K562 (cell line): Measurements from ENCODE around the gene ARHGAP15. TPM values are rescaled to one million over a fixed set of nuclear protein-coding genes. Genes with fewer than 3 reads are reported as not detected.

Experiments
- ATAC-seq: fragments of 200-7000 bp; cut with Tn5 transposase; 3 replicates; pipeline ENCODE4 v1.9.1; 2020; ENCODE audit warnings: moderate library complexity
- BruUV-seq: library from RNA; stranded (reverse); fragments of 400-500 nt; replicated peaks from 2 replicates; lab custom pipeline; 2021; lab: Mats Ljungman, UMichigan
- CTCF ChIA-PET: fragments of 300-600 bp; formaldehyde crosslinking; extraction: SDS; loops from one replicate; lab custom pipeline; 2021; ENCODE audit warnings: low intra/inter-chr PET ratio; lab: Yijun Ruan, JAX
- POLR2A ChIA-PET: fragments of 300-600, 350-650 bp; sonication (Branson Sonifier 250); formaldehyde crosslinking; extraction: SDS; loops from one replicate; lab custom pipeline; 2021; ENCODE audit warnings: antibody characterized with exemption, inconsistent platforms; lab: Yijun Ruan, JAX
- DNase-seq, 4 experiments: peaks; one replicate each; pipeline versions ENCODE4 v3.0.0 to v3.0.0-alpha.2; 2011 to 2018; ENCODE audit warnings: low spot score in 3 of 4, mixed read lengths in 3 of 4; ENCODE audit errors: extremely low read depth in 1 of 4
- FAIRE-seq: peaks from 2 replicates; lab custom pipeline; 2011; peaks lifted over from hg19 to GRCh38; lab: Jason Lieb, UNC
- H2AFZ ChIP-seq: 2 replicates; pipeline ENCODE4 v1.6.0; 2011; ENCODE audit warnings: low read depth, low read length, control low read depth, inconsistent platforms
- H3K27ac ChIP-seq: fragments of 200-600 bp; 3 replicates; pipeline ENCODE4 v1.8.0; 2011; ENCODE audit warnings: low read depth, mild to moderate bottlenecking, control low read depth, inconsistent platforms, low read length, moderate library complexity, mixed read lengths; ENCODE audit errors: extremely low read depth
- H3K27me3 ChIP-seq, 2 experiments: fragments of 300-600 bp in 1 of 2; 2 replicates in 1 of 2; 3 replicates in 1 of 2; pipeline versions ENCODE4 v1.6.0 to v1.8.0; 2011; ENCODE audit warnings: inconsistent platforms in 2 of 2, low read length in 2 of 2, mild to moderate bottlenecking in 1 of 2, mixed read lengths in 1 of 2, moderate library complexity in 1 of 2; ENCODE audit not compliant: control insufficient read depth in 2 of 2, insufficient read depth in 2 of 2
- H3K36me3 ChIP-seq: fragments of 300-600 bp; 3 replicates; pipeline ENCODE4 v1.8.0; 2011; ENCODE audit warnings: mild to moderate bottlenecking, low read length, inconsistent platforms; ENCODE audit not compliant: control insufficient read depth, insufficient read depth
- H3K4me1 ChIP-seq, 2 experiments: fragments of 200-600 bp in 1 of 2; replicated peaks in 1 of 2; 2 replicates in 1 of 2; 3 replicates in 1 of 2; pipeline versions ENCODE4 v1.5.1 to v1.8.0; 2011; ENCODE audit warnings: inconsistent platforms in 2 of 2, low read length in 2 of 2, mild to moderate bottlenecking in 1 of 2, mixed read lengths in 1 of 2, moderate library complexity in 1 of 2; ENCODE audit not compliant: control insufficient read depth in 2 of 2, insufficient read depth in 2 of 2
- H3K4me2 ChIP-seq: 2 replicates; pipeline ENCODE4 v1.6.1; 2011; ENCODE audit warnings: low read length, control low read depth, inconsistent platforms, mixed read lengths; ENCODE audit not compliant: insufficient read depth
- H3K4me3 ChIP-seq: fragments of 200-600 bp; sonication (generic), shearing (Covaris generic); 2 replicates; pipeline ENCODE4 v1.5.1; 2016; ENCODE audit warnings: control low read depth, inconsistent platforms
- H3K79me2 ChIP-seq: fragments of 200-600 bp; 3 replicates; pipeline ENCODE4 v1.8.0; 2011; ENCODE audit warnings: low read length, inconsistent platforms; ENCODE audit not compliant: control insufficient read depth, insufficient read depth
- H3K9ac ChIP-seq, 2 experiments: 2 replicates each; pipeline versions ENCODE4 v1.6.0 to v1.6.1; 2011; ENCODE audit warnings: low read depth in 2 of 2, low read length in 2 of 2, control low read depth in 1 of 2, inconsistent platforms in 1 of 2, mild to moderate bottlenecking in 1 of 2, mixed read lengths in 1 of 2; ENCODE audit not compliant: insufficient read depth in 1 of 2
- H3K9me1 ChIP-seq: one replicate; pipeline ENCODE4 v1.6.0; 2011; ENCODE audit warnings: inconsistent platforms, mild to moderate bottlenecking, low read length, moderate library complexity; ENCODE audit not compliant: control insufficient read depth, insufficient read depth
- H3K9me3 ChIP-seq: replicated peaks from 2 replicates; pipeline ENCODE4 v1.5.1; 2011; ENCODE audit warnings: low read depth, low read length, inconsistent platforms; ENCODE audit not compliant: control insufficient read depth, insufficient read depth
- H4K20me1 ChIP-seq: replicated peaks from 2 replicates; pipeline ENCODE4 v1.6.1; 2011; ENCODE audit warnings: low read length, inconsistent platforms, mixed read lengths; ENCODE audit not compliant: control insufficient read depth, insufficient read depth
- ETV5 ChIP-seq: sonication (generic); formaldehyde crosslinking; IDR thresholded peaks from 2 replicates; pipeline ENCODE4 v1.4.0; 2020; ENCODE audit warnings: low read depth, mild to moderate bottlenecking, missing genetic modification reagents
- MYNN ChIP-seq, 2 experiments: sonication (generic); formaldehyde crosslinking in 1 of 2; IDR thresholded peaks; 2 replicates each; pipeline versions ENCODE4 v1.5.0 to v1.6.1; 2016 to 2020; ENCODE audit warnings: antibody characterized with exemption in 1 of 2, missing genetic modification reagents in 1 of 2
- PHF21A ChIP-seq: fragments of 450-650 bp; IDR thresholded peaks from 2 replicates; pipeline ENCODE4 v1.6.1; 2017; ENCODE audit warnings: low read depth, borderline replicate concordance
- RHOXF2B ChIP-seq: fragments of 250-450 bp; sonication (Bioruptor Pico); conservative IDR thresholded peaks from 2 replicates; pipeline ENCODE4 v1.5.1; 2021
- SNIP1 ChIP-seq: fragments of 450-650 bp; IDR thresholded peaks from 2 replicates; pipeline ENCODE4 v1.7.1; 2017; ENCODE audit warnings: low read depth, mild to moderate bottlenecking
- WGBS: fragments of 100-300 bp; shearing (Covaris generic); methylation state at CpG from one replicate; pipeline ENCODE4 v1.1.6; 2016; ENCODE audit warnings: low coverage, mixed read lengths; ENCODE audit not compliant: insufficient coverage; ENCODE audit errors: missing lambda C conversion rate; 5-methylcytosine and 5-hydroxymethylcytosine counted together
- in situ Hi-C: fragments of 300-500 bp; cut with MboI; formaldehyde crosslinking; loops from 4 replicates; pipeline ENCODE4 v1.15.0; 2018; ENCODE audit warnings: inconsistent platforms, mixed read lengths
- intact Hi-C: fragments of 100-400 bp; cut with micrococcal nuclease; formaldehyde crosslinking; loops from 2 replicates; pipeline ENCODE4 v1.14.2; 2022
- polyA plus RNA-seq, 8 experiments: library from polyadenylated mRNA; depleted of rRNA in 4 of 8; stranded (reverse) in 5 of 8; unstranded in 3 of 8; fragments of >200 nt; fragmentation: Nextera tagmentation in 2 of 8; fragmentation: Illumina TruSeq in 1 of 8; extraction: Ambion mirVana in 2 of 8; extraction: Trizol in 1 of 8; gene quantifications; 2 replicates each; pipeline versions ENCODE4 v1.2.1 to v1.2.3, GENCODE V29; 2011 to 2014; ENCODE audit warnings: inconsistent platforms in 1 of 8, missing spikeins in 1 of 8
- total RNA-seq, 7 experiments: library from RNA; depleted of rRNA in 6 of 7; stranded (reverse); fragments of >200 nt in 6 of 7; fragmentation: Illumina TruSeq in 2 of 7; extraction: Trizol in 2 of 7; gene quantifications; 2 replicates each; pipeline versions ENCODE4 v1.2.1 to v1.2.3, GENCODE V29; 2011 to 2021; ENCODE audit warnings: low replicate concordance in 1 of 7
- TF ChIP-seq, protein P1 (sequence below): fragments of 250-450 bp; sonication (Bioruptor Pico); IDR thresholded peaks from 2 replicates; pipeline ENCODE4 v1.5.0; 2020; ENCODE audit warnings: mild to moderate bottlenecking
- TF ChIP-seq, protein P2 (sequence below), 2 experiments: fragments of 200-800 bp in 1 of 2; sonication (Bioruptor generic) in 1 of 2; sonication (generic) in 1 of 2; formaldehyde crosslinking in 1 of 2; IDR thresholded peaks in 1 of 2; conservative IDR thresholded peaks in 1 of 2; 2 replicates each; pipeline versions ENCODE4 v1.5.0 to v1.6.1; 2016 to 2020; ENCODE audit warnings: missing compliant biosample characterization in 1 of 2, missing genetic modification characterization in 1 of 2, missing genetic modification reagents in 1 of 2

ARHGAP15 gene
- total and polyA plus RNA-seq, 9 of the 15 experiments (the other 6 are each of a cell fraction or from before 2014, with no cell fraction given), result 1.5 to 17.9 (median 7.9) TPM

DNA sequence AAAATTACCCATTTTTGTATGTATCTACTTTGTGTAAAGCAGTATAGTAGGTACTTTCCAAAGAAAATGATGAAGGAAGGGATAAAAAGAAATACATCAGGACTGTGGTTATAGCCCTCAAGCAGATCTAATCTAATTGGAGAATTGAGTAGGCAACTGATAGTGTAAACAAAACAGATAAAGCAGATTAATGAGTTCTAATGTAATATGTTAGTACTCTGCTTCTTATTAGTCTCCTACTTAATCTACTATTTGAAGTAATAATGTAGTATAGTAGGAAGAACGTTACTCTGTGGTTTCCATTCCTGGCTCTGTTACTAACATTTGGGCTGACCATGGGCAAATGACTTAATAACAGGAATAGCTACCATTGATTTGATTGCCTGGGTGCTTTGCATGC is 250.7 kb downstream of the ARHGAP15 start (continued):
- TF ChIP-seq, protein P1, sequence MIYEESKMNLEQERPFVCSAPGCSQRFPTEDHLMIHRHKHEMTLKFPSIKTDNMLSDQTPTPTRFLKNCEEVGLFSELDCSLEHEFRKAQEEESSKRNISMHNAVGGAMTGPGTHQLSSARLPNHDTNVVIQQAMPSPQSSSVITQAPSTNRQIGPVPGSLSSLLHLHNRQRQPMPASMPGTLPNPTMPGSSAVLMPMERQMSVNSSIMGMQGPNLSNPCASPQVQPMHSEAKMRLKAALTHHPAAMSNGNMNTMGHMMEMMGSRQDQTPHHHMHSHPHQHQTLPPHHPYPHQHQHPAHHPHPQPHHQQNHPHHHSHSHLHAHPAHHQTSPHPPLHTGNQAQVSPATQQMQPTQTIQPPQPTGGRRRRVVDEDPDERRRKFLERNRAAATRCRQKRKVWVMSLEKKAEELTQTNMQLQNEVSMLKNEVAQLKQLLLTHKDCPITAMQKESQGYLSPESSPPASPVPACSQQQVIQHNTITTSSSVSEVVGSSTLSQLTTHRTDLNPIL (CRISPR knock-in tag), result no peak
- no peak for TF ChIP-seq RHOXF2B

DNA sequence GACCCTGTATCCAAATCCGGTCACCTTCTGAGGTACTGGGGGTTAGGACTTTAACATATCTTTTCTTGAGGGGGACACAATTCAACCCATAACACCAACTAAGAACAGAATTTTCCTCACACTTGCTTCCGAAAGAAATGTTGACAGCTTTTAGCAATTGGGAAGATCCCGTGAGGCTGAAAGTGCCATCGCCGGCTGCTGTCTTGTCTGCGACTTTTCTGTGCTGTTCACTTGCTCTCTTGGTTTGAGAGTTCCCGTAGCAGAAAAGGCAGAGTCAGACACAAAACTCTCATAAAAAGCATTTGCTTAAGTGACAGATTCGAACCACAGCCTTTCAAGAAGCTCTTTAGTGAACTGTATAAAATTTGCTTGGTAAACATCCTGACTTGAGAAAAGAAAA is 253.4 kb downstream of the ARHGAP15 start:
- Histone ChIP-seq H3K27ac (no peak overlapping the region), H3K4me1 (no peaks in the 10 kb centered on the region), H3K9me1 (no peaks in the 10 kb centered on the region), H3K9ac (no peak overlapping the region), H3K27me3 (no peaks in the 10 kb centered on the region), H2AFZ (no peak overlapping the region), H3K4me3 (no peak overlapping the region), H3K79me2 (no peaks in the 10 kb centered on the region), H3K4me2 (no peak overlapping the region), H4K20me1 (no peaks in the 10 kb centered on the region), H3K36me3 (no peaks in the 10 kb centered on the region), H3K9me3 (no peaks in the 10 kb centered on the region)
- TF ChIP-seq PHF21A (no peak), SNIP1 (no peak), ETV5 (CRISPR knock-in tag) (no peak), MYNN (IDR thresholded peaks at IDR 0.05) (no peak), MYNN (CRISPR knock-in tag; IDR thresholded peaks at IDR 0.05) (no peak)
- TF ChIP-seq, protein P2, sequence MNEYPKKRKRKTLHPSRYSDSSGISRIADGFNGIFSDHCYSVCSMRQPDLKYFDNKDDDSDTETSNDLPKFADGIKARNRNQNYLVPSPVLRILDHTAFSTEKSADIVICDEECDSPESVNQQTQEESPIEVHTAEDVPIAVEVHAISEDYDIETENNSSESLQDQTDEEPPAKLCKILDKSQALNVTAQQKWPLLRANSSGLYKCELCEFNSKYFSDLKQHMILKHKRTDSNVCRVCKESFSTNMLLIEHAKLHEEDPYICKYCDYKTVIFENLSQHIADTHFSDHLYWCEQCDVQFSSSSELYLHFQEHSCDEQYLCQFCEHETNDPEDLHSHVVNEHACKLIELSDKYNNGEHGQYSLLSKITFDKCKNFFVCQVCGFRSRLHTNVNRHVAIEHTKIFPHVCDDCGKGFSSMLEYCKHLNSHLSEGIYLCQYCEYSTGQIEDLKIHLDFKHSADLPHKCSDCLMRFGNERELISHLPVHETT (CRISPR knock-in tag; conservative IDR thresholded peaks at IDR 0.05 in 1 of 2, IDR thresholded peaks at IDR 0.05 in 1 of 2), result no peak
- no TSS peak for BruUV-seq
- ChIA-PET POLR2A (interaction anchor here (0.6 kb wide), 1 partner anchor 21 kb away, joined by 3 read pairs; no protein-coding TSS in a partner anchor), CTCF (no interaction called here)
- FAIRE-seq, result no peak
- no peak for DNase-seq
- WGBS, result 12% methylated on average over 8 of the region's 8 CpGs
- in situ Hi-C loops, result no loop called here
- intact Hi-C loops, result no loop called here
- no peak for ATAC-seq
